Measurements from ENCODE around the gene ANKMY2. TPM values are rescaled to one million over a fixed set of nuclear protein-coding genes. Genes with fewer than 3 reads are reported as not detected.

The ANKMY2 gene
- total RNA-seq, 3 donors from 2014 or later: 19.5 to 25.8 (median 22.8) TPM

DNA sequence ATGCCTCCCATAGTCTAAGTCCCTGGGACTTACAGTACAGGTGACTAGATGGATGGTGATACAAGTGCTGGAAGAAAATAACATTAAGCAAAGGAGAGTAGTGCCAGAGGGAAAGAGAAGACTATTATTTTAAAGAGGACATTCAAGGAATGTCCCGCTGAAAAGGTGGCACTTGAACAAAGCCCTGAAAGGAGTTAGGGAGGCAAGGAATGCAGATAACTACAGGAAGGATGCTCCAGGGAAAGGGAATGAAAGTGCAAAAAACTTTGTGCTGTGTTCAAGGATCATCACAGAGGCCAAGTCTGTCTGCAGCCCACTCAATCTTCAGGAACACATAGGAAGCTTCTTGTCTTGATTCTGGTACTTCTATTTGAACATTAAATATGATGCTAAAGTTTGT, 14.9 kb downstream of the ANKMY2 start:
- TF ChIP-seq CTCF (IDR thresholded peaks at IDR 0.05): no peak
- Histone ChIP-seq H3K9me3 (no peaks in the 10 kb centered on the region), H3K36me3 (ENCODE audit: low read depth) (no peaks in the 10 kb centered on the region), H3K4me1 (ENCODE audit: low read depth) (peaks cover 14% of the 10 kb centered on the region), H3K4me3 (no peak overlapping the region)
- intact Hi-C loops (cut with DNase I, micrococcal nuclease): no loop called here
- no peak for DNase-seq
- ATAC-seq: no peak

DNA sequence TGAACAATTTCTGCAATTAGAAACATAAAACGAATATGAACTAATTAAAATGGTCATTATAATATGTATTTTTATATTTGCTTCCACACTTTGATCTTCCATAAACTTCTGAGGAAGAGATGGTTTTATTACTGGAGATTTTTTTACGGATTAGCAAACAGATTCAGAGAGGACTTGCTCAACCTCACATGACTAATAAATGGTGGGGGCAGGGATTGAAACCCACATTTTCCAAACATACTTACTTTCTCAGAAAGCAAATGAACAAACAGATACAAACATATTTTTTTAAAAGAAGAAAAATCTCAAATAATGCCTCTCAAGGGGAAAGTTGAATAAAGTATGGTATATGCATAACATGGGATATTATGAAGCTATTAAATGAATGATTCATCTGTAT, 18.3 kb downstream of the ANKMY2 start:
- peaks cover 9% of the 10 kb centered on the region for H3K36me3 ChIP-seq (ENCODE audit: low read depth)

DNA sequence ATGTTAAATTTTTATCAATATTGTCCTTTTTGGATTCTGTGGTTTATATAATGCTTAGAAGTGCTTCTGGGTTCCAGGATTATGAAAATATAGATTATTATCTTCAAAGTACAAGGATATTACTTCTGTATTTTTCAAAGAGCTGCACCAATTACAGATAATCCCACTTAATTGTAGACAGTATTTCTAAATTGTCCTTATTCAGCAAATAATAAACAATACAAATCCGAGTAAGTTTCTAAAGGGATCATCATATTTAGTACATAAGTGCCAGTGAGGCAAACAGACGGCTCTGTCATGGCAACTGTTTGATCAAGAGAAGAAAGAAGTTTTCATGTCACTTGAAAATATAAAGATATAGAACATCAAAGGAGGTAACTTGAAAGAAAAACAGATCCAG, 19.2 kb downstream of the ANKMY2 start:
- H3K4me3 ChIP-seq: no peak overlapping the region
- ATAC-seq: no peak
- H3K9me3 ChIP-seq: no peaks in the 10 kb centered on the region
- H3K4me1 ChIP-seq (ENCODE audit: low read depth): no peaks in the 10 kb centered on the region
- intact Hi-C loops (cut with DNase I, micrococcal nuclease): no loop called here
- no peak for TF ChIP-seq CTCF (IDR thresholded peaks at IDR 0.05)
- H3K36me3 ChIP-seq (ENCODE audit: low read depth): peaks cover 9% of the 10 kb centered on the region
- DNase-seq: no peak

More for the DNA sequence above, 18.3 kb downstream of the ANKMY2 start:
- Histone ChIP-seq H3K9me3 (no peaks in the 10 kb centered on the region), H3K4me3 (no peak overlapping the region), H3K4me1 (ENCODE audit: low read depth) (no peaks in the 10 kb centered on the region)
- intact Hi-C loops (cut with DNase I, micrococcal nuclease): no loop called here
- ATAC-seq: no peak
- TF ChIP-seq CTCF (IDR thresholded peaks at IDR 0.05): no peak
- no peak for DNase-seq

DNA sequence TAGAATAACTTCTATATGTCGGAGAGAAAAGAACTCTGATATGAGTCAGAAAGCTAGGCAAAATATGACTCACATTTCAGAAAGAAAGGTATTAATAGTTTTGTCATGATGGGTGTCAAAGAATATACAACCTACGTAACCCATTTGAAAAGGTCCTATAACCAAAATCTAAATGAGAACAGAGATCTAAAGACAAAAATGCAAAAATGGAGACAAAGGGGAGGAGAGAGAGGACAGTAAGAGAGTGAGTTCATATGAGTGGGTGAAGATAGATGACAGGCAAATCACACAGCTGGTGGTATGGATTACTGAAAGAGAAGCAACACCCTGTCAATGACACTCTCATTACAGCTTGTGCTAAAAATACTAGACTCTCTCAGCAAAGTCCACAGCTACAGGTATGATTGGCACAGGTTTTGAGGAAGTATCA, 25.6 kb downstream of the ANKMY2 start:
- peaks cover 12% of the 10 kb centered on the region for H3K36me3 ChIP-seq (ENCODE audit: low read depth)
- intact Hi-C loops (cut with DNase I, micrococcal nuclease): no loop called here
- H3K4me1 ChIP-seq (ENCODE audit: low read depth): no peaks in the 10 kb centered on the region
- no peak for DNase-seq
- peak; percentile 59 for ATAC-seq
- H3K4me3 ChIP-seq: no peak overlapping the region
- H3K9me3 ChIP-seq: no peaks in the 10 kb centered on the region
- TF ChIP-seq CTCF (IDR thresholded peaks at IDR 0.05): no peak

GRCh38 chr7:16616542-16616941, 29.0 kb downstream of the ANKMY2 start:
- no peak for TF ChIP-seq CTCF (IDR thresholded peaks at IDR 0.05)
- no peak for ATAC-seq
- Histone ChIP-seq H3K36me3 (ENCODE audit: low read depth) (peaks cover 9% of the 10 kb centered on the region), H3K4me3 (no peak overlapping the region), H3K4me1 (ENCODE audit: low read depth) (peaks cover 5% of the 10 kb centered on the region), H3K9me3 (no peaks in the 10 kb centered on the region)
- intact Hi-C loops (cut with DNase I, micrococcal nuclease): no loop called here
- DNase-seq: no peak

- Histone ChIP-seq H3K4me3 (no peak overlapping the region), H3K4me1 (ENCODE audit: low read depth) (peaks cover 9% of the 10 kb centered on the region), H3K36me3 (ENCODE audit: low read depth) (peaks cover 9% of the 10 kb centered on the region), H3K9me3 (no peaks in the 10 kb centered on the region)
- no peak for TF ChIP-seq CTCF (IDR thresholded peaks at IDR 0.05)
- DNase-seq (no peak), ATAC-seq (no peak)
- intact Hi-C loops (cut with DNase I, micrococcal nuclease): no loop called here
These were observed 29.4 kb downstream of the ANKMY2 start for GRCh38 chr7:16616122-16616521.
